ENCODE results near the gene SERPINA4.

DNA sequence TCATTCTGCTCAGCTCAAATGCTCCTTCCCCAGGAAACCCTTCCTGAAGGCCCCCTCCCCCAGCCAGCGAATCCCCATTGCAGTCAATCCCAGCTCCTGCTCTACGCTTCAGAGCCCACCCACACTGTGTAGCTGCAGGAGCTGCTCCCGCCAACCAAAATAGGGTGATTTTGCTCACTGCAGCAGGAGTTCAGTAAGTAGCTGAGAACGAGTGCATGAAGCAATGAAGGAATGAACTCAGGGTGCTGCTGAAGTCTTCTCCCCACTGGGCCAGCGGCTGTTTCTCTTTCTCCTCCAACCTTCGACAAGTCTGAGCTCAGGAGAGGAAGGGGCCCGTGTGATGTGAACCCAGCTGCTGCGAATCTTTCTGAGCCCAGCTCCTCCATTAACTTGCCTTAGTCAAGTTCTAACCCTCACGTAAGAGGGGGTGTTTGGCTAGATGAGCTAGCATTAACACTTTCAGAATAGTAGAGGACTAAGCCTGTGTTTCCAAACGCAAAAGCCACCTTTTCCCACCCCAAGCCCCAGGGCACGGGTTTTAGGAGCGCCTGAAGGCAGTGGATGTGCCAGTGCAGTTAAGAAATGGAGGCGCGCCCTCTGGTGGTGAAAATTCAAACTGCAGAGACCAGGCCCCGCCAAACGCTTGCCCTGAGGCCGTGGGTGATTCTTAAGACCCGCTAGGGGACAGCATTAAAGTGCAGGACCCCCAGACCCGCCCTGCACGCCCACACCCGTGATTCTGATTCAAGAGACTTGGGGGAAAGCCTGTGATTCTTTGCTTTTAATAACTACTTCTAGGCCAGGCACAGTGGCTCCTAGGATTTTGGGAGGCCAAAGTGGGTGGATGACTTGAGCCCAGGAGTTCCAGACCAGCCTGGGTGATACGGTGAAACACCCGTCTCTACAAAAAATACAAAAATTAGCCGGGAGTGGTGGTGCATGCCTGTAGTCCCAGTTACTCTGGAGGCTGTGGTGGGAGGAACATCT lies 11.9 kb upstream of the SERPINA4 start:
- TF ChIP-seq, protein P1, sequence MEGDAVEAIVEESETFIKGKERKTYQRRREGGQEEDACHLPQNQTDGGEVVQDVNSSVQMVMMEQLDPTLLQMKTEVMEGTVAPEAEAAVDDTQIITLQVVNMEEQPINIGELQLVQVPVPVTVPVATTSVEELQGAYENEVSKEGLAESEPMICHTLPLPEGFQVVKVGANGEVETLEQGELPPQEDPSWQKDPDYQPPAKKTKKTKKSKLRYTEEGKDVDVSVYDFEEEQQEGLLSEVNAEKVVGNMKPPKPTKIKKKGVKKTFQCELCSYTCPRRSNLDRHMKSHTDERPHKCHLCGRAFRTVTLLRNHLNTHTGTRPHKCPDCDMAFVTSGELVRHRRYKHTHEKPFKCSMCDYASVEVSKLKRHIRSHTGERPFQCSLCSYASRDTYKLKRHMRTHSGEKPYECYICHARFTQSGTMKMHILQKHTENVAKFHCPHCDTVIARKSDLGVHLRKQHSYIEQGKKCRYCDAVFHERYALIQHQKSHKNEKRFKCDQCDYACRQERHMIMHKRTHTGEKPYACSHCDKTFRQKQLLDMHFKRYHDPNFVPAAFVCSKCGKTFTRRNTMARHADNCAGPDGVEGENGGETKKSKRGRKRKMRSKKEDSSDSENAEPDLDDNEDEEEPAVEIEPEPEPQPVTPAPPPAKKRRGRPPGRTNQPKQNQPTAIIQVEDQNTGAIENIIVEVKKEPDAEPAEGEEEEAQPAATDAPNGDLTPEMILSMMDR (IDR thresholded peaks at IDR 0.05) = peak; percentile 93
- TF ChIP-seq, protein P2, sequence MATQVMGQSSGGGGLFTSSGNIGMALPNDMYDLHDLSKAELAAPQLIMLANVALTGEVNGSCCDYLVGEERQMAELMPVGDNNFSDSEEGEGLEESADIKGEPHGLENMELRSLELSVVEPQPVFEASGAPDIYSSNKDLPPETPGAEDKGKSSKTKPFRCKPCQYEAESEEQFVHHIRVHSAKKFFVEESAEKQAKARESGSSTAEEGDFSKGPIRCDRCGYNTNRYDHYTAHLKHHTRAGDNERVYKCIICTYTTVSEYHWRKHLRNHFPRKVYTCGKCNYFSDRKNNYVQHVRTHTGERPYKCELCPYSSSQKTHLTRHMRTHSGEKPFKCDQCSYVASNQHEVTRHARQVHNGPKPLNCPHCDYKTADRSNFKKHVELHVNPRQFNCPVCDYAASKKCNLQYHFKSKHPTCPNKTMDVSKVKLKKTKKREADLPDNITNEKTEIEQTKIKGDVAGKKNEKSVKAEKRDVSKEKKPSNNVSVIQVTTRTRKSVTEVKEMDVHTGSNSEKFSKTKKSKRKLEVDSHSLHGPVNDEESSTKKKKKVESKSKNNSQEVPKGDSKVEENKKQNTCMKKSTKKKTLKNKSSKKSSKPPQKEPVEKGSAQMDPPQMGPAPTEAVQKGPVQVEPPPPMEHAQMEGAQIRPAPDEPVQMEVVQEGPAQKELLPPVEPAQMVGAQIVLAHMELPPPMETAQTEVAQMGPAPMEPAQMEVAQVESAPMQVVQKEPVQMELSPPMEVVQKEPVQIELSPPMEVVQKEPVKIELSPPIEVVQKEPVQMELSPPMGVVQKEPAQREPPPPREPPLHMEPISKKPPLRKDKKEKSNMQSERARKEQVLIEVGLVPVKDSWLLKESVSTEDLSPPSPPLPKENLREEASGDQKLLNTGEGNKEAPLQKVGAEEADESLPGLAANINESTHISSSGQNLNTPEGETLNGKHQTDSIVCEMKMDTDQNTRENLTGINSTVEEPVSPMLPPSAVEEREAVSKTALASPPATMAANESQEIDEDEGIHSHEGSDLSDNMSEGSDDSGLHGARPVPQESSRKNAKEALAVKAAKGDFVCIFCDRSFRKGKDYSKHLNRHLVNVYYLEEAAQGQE (IDR thresholded peaks at IDR 0.05; ENCODE audit: low read depth, low read length) = no peak
- TF ChIP-seq, protein P3, sequence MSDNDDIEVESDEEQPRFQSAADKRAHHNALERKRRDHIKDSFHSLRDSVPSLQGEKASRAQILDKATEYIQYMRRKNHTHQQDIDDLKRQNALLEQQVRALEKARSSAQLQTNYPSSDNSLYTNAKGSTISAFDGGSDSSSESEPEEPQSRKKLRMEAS (IDR thresholded peaks at IDR 0.05; ENCODE audit: low read depth) = no peak
- no peak for TF ChIP-seq EP300 (IDR thresholded peaks at IDR 0.05; ENCODE audit: borderline replicate concordance in 1 of 2, low read depth in 1 of 2, low read length in 1 of 2)
- no peak for TF ChIP-seq FOXM1 (IDR thresholded peaks at IDR 0.05; ENCODE audit: low read depth)
- no peak for TF ChIP-seq POLR2AphosphoS5 (IDR thresholded peaks at IDR 0.05; ENCODE audit: low read depth, low read length)
- no peak for TF ChIP-seq MXI1 (IDR thresholded peaks at IDR 0.05; ENCODE audit: low read depth, low read length)
- no peak for TF ChIP-seq JUND (IDR thresholded peaks at IDR 0.05)
- TF ChIP-seq RXRA (IDR thresholded peaks at IDR 0.05; ENCODE audit: borderline replicate concordance, low read depth) = no peak
- no peak for TF ChIP-seq ELF1 (IDR thresholded peaks at IDR 0.05)
- peak; percentile 57 for TF ChIP-seq RAD21 (IDR thresholded peaks at IDR 0.05; ENCODE audit: low read length)
- TF ChIP-seq TCF12 (IDR thresholded peaks at IDR 0.05) = no peak

All from SK-N-SH (cell line).